Uterus (tissue), 2 donors: ENCODE measurements around the gene BDKRB2.

ENCODE experiments used
- POLR2A ChIP-seq, 2 donors: fragments of 450-650 bp; IDR thresholded peaks; one replicate each; pipeline ENCODE4 v1.6.1; 2016; ENCODE audit warnings: antibody characterized with exemption in 2 of 2, mild to moderate bottlenecking in 1 of 2, moderate library complexity in 1 of 2
- TF ChIP-seq, protein P1 (sequence below), 4 experiments: fragments of 200-600 bp in 2 of 4; fragments of 450-650 bp in 2 of 4; sonication (generic) in 2 of 4; IDR thresholded peaks; one replicate each; pipeline ENCODE4 v1.5.1; 2016 to 2019; ENCODE audit warnings: antibody characterized with exemption in 4 of 4, mild to moderate bottlenecking in 2 of 4, moderate library complexity in 1 of 4

DNA sequence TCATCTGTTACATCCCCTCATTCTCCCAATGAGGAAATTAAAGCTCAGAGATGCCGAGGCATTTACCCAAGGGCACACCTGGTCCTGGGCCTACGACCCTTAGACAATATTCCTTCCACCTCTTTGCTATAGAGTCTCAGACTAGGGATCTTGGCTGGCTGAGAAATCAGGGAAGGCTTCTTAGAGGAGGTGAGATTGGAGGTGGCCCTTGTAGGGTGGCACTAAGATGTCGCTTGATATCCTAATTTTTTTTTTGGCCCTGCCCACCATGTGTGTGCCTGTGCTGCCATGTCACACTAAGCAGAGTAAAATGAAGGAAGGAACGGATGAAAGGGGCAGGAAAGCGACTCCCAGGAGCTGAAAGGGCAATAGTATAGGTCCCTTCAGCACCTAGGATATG is 20.6 kb downstream of the BDKRB2 start:
- TF ChIP-seq, protein P1, sequence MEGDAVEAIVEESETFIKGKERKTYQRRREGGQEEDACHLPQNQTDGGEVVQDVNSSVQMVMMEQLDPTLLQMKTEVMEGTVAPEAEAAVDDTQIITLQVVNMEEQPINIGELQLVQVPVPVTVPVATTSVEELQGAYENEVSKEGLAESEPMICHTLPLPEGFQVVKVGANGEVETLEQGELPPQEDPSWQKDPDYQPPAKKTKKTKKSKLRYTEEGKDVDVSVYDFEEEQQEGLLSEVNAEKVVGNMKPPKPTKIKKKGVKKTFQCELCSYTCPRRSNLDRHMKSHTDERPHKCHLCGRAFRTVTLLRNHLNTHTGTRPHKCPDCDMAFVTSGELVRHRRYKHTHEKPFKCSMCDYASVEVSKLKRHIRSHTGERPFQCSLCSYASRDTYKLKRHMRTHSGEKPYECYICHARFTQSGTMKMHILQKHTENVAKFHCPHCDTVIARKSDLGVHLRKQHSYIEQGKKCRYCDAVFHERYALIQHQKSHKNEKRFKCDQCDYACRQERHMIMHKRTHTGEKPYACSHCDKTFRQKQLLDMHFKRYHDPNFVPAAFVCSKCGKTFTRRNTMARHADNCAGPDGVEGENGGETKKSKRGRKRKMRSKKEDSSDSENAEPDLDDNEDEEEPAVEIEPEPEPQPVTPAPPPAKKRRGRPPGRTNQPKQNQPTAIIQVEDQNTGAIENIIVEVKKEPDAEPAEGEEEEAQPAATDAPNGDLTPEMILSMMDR (IDR thresholded peaks at IDR 0.05) = no peak
- TF ChIP-seq POLR2A (IDR thresholded peaks at IDR 0.05) = no peak
